Endothelial cell of umbilical vein (primary cell): ENCODE results near the gene SMARCD3. TPM values are rescaled to one million over a fixed set of nuclear protein-coding genes. Genes with fewer than 3 reads are reported as not detected.
A peak's percentile ranks its signal among the peaks of the same experiment; 100 is the strongest.

Experiments
- BruUV-seq: library from RNA; stranded (reverse); fragments of 400-500 nt; replicated peaks from 2 replicates; lab custom pipeline; 2021; lab: Mats Ljungman, UMichigan
- CTCF ChIA-PET: fragments of 300-600, 350-600 bp; sonication (Branson Sonifier 250); formaldehyde crosslinking; loops from one replicate; lab custom pipeline; 2021; ENCODE audit warnings: antibody characterized with exemption, inconsistent platforms; lab: Charles Lee
- POLR2A ChIA-PET: fragments of 300-600, 350-600 bp; sonication (Branson Sonifier 250); formaldehyde crosslinking; loops from one replicate; lab custom pipeline; 2021; ENCODE audit warnings: antibody characterized with exemption, inconsistent platforms; lab: Charles Lee
- DNase-seq: peaks from one replicate; pipeline ENCODE4 v3.0.0-alpha.2; 2011; ENCODE audit warnings: low read depth, low spot score
- FAIRE-seq: peaks from 2 replicates; lab custom pipeline; 2011; peaks lifted over from hg19 to GRCh38; lab: Jason Lieb, UNC
- H2AFZ ChIP-seq: 2 replicates; pipeline ENCODE4 v1.6.0; 2012; ENCODE audit warnings: low read depth, low read length, control low read depth, inconsistent platforms
- H3K27ac ChIP-seq: 2 replicates; pipeline ENCODE4 v1.5.1; 2011; ENCODE audit warnings: low read depth, mild to moderate bottlenecking, control low read depth, low read length, moderate library complexity; ENCODE audit not compliant: insufficient read depth
- H3K27me3 ChIP-seq, 2 experiments: 2 replicates each; pipeline versions ENCODE4 v1.6.0 to v1.6.1; 2011; ENCODE audit warnings: low read length in 2 of 2, mixed read lengths in 1 of 2; ENCODE audit not compliant: control insufficient read depth in 2 of 2, insufficient read depth in 2 of 2
- H3K36me3 ChIP-seq, 2 experiments: 2 replicates in 1 of 2; 3 replicates in 1 of 2; pipeline ENCODE4 v1.5.1; 2011; ENCODE audit warnings: low read length in 2 of 2, mild to moderate bottlenecking in 1 of 2, moderate library complexity in 1 of 2; ENCODE audit not compliant: control insufficient read depth in 2 of 2, insufficient read depth in 2 of 2; ENCODE audit errors: extremely low read depth in 1 of 2
- H3K4me1 ChIP-seq: 3 replicates; pipeline ENCODE4 v1.5.1; 2011; ENCODE audit warnings: mild to moderate bottlenecking, low read length; ENCODE audit not compliant: control insufficient read depth, insufficient read depth; ENCODE audit errors: extremely low read depth
- H3K4me2 ChIP-seq: 2 replicates; pipeline ENCODE4 v1.6.1; 2011; ENCODE audit warnings: low read length, control low read depth, mixed read lengths; ENCODE audit not compliant: insufficient read depth
- H3K4me3 ChIP-seq, 3 experiments: fragments of 200-600 bp in 1 of 3; sonication (generic), shearing (Covaris generic) in 1 of 3; replicated peaks in 1 of 3; 2 replicates each; pipeline ENCODE4 v1.5.1; 2011 to 2016; ENCODE audit warnings: control low read depth in 3 of 3, low read length in 3 of 3, mild to moderate bottlenecking in 2 of 3, inconsistent platforms in 1 of 3, low read depth in 1 of 3, moderate library complexity in 1 of 3; ENCODE audit not compliant: insufficient read depth in 1 of 3
- H3K79me2 ChIP-seq: 2 replicates; pipeline ENCODE4 v1.6.0; 2012; ENCODE audit warnings: low read length, inconsistent platforms; ENCODE audit not compliant: control insufficient read depth, insufficient read depth
- H3K9ac ChIP-seq: replicated peaks from 2 replicates; pipeline ENCODE3; 2011; ENCODE audit warnings: low read length, control low read depth; ENCODE audit not compliant: insufficient read depth; ENCODE audit errors: extremely low read depth
- H3K9me1 ChIP-seq: replicated peaks from 3 replicates; pipeline ENCODE4 v1.6.0; 2011; ENCODE audit warnings: mild to moderate bottlenecking, low read length; ENCODE audit not compliant: control insufficient read depth, insufficient read depth; ENCODE audit errors: extremely low read depth
- H3K9me3 ChIP-seq: replicated peaks from 2 replicates; pipeline ENCODE4 v1.5.1; 2012; ENCODE audit warnings: low read length, inconsistent platforms; ENCODE audit not compliant: control insufficient read depth, insufficient read depth
- H4K20me1 ChIP-seq: replicated peaks from 2 replicates; pipeline ENCODE3; 2011; ENCODE audit warnings: mild to moderate bottlenecking, low read length; ENCODE audit not compliant: control insufficient read depth, insufficient read depth; ENCODE audit errors: extremely low read depth
- EZH2 ChIP-seq: IDR thresholded peaks from 2 replicates; pipeline ENCODE4 v1.6.1; 2012; ENCODE audit warnings: borderline replicate concordance, low read depth, mild to moderate bottlenecking, moderate library complexity, low read length, inconsistent platforms; ENCODE audit not compliant: severe bottlenecking
- FOS ChIP-seq: IDR thresholded peaks from 2 replicates; pipeline ENCODE4 v1.6.1; 2011; ENCODE audit warnings: mild to moderate bottlenecking, low read length, moderate library complexity, borderline replicate concordance; ENCODE audit not compliant: insufficient read depth
- GATA2 ChIP-seq: IDR thresholded peaks from 2 replicates; pipeline ENCODE4 v1.7.0; 2011; ENCODE audit warnings: low read depth, mild to moderate bottlenecking, moderate library complexity, mixed read lengths, low read length; ENCODE audit not compliant: insufficient read length, insufficient read depth
- JUN ChIP-seq: IDR thresholded peaks from 2 replicates; pipeline ENCODE4 v1.6.1; 2011; ENCODE audit warnings: borderline replicate concordance, low read depth; ENCODE audit not compliant: insufficient read length, insufficient read depth
- MYC ChIP-seq: IDR thresholded peaks from one replicate; pipeline ENCODE4 v1.6.1; 2011; ENCODE audit warnings: mild to moderate bottlenecking, low read depth, low read length
- POLR2A ChIP-seq: IDR thresholded peaks from 2 replicates; pipeline ENCODE4 v1.6.1; 2012; ENCODE audit warnings: low read depth, mild to moderate bottlenecking, control low read depth, low read length
- POLR2AphosphoS5 ChIP-seq: IDR thresholded peaks from 2 replicates; pipeline ENCODE4 v1.6.1; 2012; ENCODE audit warnings: low read depth, mild to moderate bottlenecking, control low read depth, low read length, moderate library complexity; ENCODE audit not compliant: insufficient read depth
- dilution Hi-C: fragments of 300-500 bp; cut with MboI; formaldehyde crosslinking; loops from one replicate; pipeline ENCODE4 v1.15.0; 2019; ENCODE audit warnings: low sequenced_read_pairs; ENCODE audit not compliant: extremely low pct_ligation_motif_present
- intact Hi-C: fragments of 100-400 bp; cut with micrococcal nuclease; formaldehyde crosslinking; loops from one replicate; pipeline ENCODE4 v1.10.0; 2022
- polyA plus RNA-seq, 4 experiments: library from polyadenylated mRNA; depleted of rRNA in 3 of 4; stranded (reverse) in 3 of 4; unstranded in 1 of 4; fragments of >200 nt; gene quantifications; 2 replicates each; pipeline versions ENCODE4 v1.2.1 to v1.2.3, GENCODE V29; 2011 to 2012; ENCODE audit warnings: missing spikeins in 1 of 4
- total RNA-seq: library from RNA; stranded (reverse); gene quantifications from 2 replicates; pipeline ENCODE4 v1.2.3, GENCODE V29; 2021
- TF ChIP-seq, protein P1 (sequence below), 2 donors: IDR thresholded peaks; 1 replicate in 1 of 2; 2 replicates in 1 of 2; pipeline ENCODE4 v1.5.1; 2011; ENCODE audit warnings: low read length in 2 of 2, mild to moderate bottlenecking in 2 of 2, moderate library complexity in 2 of 2, control low read depth in 1 of 2, inconsistent platforms in 1 of 2, low read depth in 1 of 2; ENCODE audit not compliant: insufficient read depth in 1 of 2; ENCODE audit errors: extremely low read depth in 1 of 2
- TF ChIP-seq, protein P2 (sequence below): IDR thresholded peaks from 2 replicates; pipeline ENCODE4 v1.6.1; 2011; ENCODE audit not compliant: insufficient read depth, insufficient read length

SMARCD3 gene
- total and polyA plus RNA-seq, 2 donors (not counting 3 experiments of a cell fraction or from before 2014, with no cell fraction given), result 6.1 to 8.5 TPM

DNA sequence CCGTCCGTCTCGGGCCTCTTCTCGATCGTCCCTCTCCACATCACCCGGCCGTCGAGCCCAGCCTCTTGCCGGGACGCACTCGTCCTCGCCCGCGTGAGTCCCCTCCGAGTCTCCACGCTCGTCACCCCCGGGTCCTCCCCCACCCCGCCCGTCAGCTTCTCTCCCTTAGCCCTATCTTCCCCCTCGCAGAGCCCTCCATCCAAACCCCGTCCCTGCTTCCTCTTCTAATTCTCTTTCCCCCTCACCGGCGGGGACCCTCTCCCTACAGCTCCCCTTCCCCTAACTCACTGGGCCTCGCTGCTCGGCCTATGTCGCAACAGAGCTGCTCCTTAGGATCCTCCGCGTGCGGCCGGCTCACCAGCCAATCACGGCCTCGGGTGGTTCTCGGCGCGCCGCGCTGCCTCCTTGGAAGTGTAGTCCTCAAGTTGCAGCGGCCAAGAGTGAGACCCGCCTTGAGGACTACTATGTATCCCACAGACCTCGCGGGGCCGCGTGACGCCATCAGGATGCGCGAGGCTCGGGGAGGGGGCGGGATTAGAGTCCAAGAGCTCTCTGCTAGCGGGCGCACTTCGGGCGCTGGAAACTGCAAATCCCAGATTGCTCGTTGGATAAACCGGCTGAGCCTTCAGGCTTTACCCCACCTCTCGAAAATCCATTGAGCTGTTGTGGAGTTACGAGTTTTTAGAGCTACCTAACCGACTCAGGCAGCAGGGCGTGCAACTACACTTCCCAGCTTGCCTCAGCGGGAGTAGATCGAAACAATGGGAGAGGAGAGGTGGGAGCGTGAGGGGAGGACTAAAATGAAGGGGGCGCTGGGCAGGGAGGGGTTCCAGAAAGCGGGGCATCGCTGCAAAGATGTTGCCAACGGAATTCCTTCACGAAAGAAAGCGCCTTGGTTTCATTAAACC lies 21.4 kb downstream of the SMARCD3 start, which contains the start of gene ABCF2:
Gene ABCF2, minus strand, starts transcription at position 331 of the 908 bp plus-strand sequence. CDS start 747 bp downstream, outside the sequence.
- no peaks in the 10 kb centered on the region for H3K27me3 ChIP-seq
- BruUV-seq, result no TSS peak
- intact Hi-C loops, result loop anchor here (1.0 to 2.0 kb wide), 2 partner anchors 18 to 114 kb away; partner anchors contain the start of gene NUB1
- no peak for TF ChIP-seq FOS
- peak; percentile 53 for TF ChIP-seq POLR2AphosphoS5
- TF ChIP-seq POLR2A, result peak; percentile 1
- no peak for TF ChIP-seq JUN
- no peak for TF ChIP-seq GATA2
- TF ChIP-seq, protein P1, sequence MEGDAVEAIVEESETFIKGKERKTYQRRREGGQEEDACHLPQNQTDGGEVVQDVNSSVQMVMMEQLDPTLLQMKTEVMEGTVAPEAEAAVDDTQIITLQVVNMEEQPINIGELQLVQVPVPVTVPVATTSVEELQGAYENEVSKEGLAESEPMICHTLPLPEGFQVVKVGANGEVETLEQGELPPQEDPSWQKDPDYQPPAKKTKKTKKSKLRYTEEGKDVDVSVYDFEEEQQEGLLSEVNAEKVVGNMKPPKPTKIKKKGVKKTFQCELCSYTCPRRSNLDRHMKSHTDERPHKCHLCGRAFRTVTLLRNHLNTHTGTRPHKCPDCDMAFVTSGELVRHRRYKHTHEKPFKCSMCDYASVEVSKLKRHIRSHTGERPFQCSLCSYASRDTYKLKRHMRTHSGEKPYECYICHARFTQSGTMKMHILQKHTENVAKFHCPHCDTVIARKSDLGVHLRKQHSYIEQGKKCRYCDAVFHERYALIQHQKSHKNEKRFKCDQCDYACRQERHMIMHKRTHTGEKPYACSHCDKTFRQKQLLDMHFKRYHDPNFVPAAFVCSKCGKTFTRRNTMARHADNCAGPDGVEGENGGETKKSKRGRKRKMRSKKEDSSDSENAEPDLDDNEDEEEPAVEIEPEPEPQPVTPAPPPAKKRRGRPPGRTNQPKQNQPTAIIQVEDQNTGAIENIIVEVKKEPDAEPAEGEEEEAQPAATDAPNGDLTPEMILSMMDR (IDR thresholded peaks at IDR 0.05; ENCODE audit: extremely low read depth in 1 of 2, insufficient read depth in 1 of 2, low read depth in 1 of 2, low read length in 2 of 2), result no peak
- TF ChIP-seq, protein P2, sequence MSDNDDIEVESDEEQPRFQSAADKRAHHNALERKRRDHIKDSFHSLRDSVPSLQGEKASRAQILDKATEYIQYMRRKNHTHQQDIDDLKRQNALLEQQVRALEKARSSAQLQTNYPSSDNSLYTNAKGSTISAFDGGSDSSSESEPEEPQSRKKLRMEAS, result peak; percentile 70
- no peak for TF ChIP-seq MYC
- no peak for TF ChIP-seq EZH2
- DNase-seq, result peak; percentile 99
- H3K4me3 ChIP-seq, result peak within 1 kb of the TSS; percentile 64 to 98 (median 82)
- H3K79me2 ChIP-seq, result peaks cover 17% of the 10 kb centered on the region
- peak within 1 kb of the TSS; percentile 75 for H3K9ac ChIP-seq
- CTCF ChIA-PET, result interaction anchor here (0.8 to 6.3 kb wide), 12 partner anchors 9 to 241 kb away, joined by 3 to 52 read pairs (median 4); no protein-coding TSS in a partner anchor
- peak within 1 kb of the TSS; percentile 79 for H2AFZ ChIP-seq
- H3K9me3 ChIP-seq, result no peaks in the 10 kb centered on the region
- peak; percentile 97 for FAIRE-seq
- no peaks in the 10 kb centered on the region for H3K9me1 ChIP-seq
- H3K27ac ChIP-seq, result peak within 1 kb of the TSS; percentile 16
- H3K36me3 ChIP-seq, result peaks cover 12 to 21% of the 10 kb centered on the region in 2 experiments
- POLR2A ChIA-PET, result interaction anchor here (0.6 to 1.2 kb wide), 5 partner anchors 20 to 266 kb away, joined by 3 to 5 read pairs (median 3); partner anchors contain the start of genes NUB1 and SMARCD3
- H3K4me1 ChIP-seq, result peaks cover 22% of the 10 kb centered on the region
- H4K20me1 ChIP-seq, result no peaks in the 10 kb centered on the region
- peak within 1 kb of the TSS; percentile 88 for H3K4me2 ChIP-seq
- dilution Hi-C loops, result no loop called here
